HG03066 (cell line): ENCODE results near the gene UNC45B.
"Not testable (repeated sequence)": the region's sequence is repeated elsewhere in the genome, so short reads cannot be mapped to it uniquely, and the experiment has no call there.

Experiments
- ATAC-seq: cut with Tn5 transposase; IDR thresholded peaks from one replicate; pipeline ENCODE4 v1.9.1; 2021; ENCODE audit warnings: low read depth; ENCODE audit not compliant: unreplicated experiment

UNC45B gene

GRCh38 chr17:35147375-35147905, at the start of gene UNC45B:
TSS of gene UNC45B (plus strand) at chr17:35147817. CDS start at chr17:35148264, 447 bp downstream.
- ATAC-seq: no peak

GRCh38 chr17:35099908-35100307, 47.7 kb upstream of the UNC45B start:
- ATAC-seq: no peak

GRCh38 chr17:35101036-35101435, 46.6 kb upstream of the UNC45B start:
- no peak for ATAC-seq

GRCh38 chr17:35101725-35102124, 45.9 kb upstream of the UNC45B start:
- ATAC-seq: no peak

GRCh38 chr17:35103271-35103670, 44.3 kb upstream of the UNC45B start:
- no peak for ATAC-seq

- ATAC-seq: no peak
Observed at GRCh38 chr17:35104844-35105450, 42.7 kb upstream of the UNC45B start.

- ATAC-seq: not testable (repeated sequence)
Observed at GRCh38 chr17:35110791-35111190, 36.8 kb upstream of the UNC45B start.

GRCh38 chr17:35116845-35117244, 30.8 kb upstream of the UNC45B start:
- ATAC-seq: no peak

- ATAC-seq: no peak
Observed at GRCh38 chr17:35117984-35118383, 29.6 kb upstream of the UNC45B start.

- peak; percentile 75 for ATAC-seq
Observed at GRCh38 chr17:35119370-35120165, 28.0 kb upstream of the UNC45B start, which contains the start of gene RAD51D. TSS of gene RAD51D (minus strand) at chr17:35119860. CDS start at chr17:35119613, 247 bp downstream.

GRCh38 chr17:35121315-35121714, 26.3 kb upstream of the UNC45B start, which contains the start of gene FNDC8:
TSS of gene FNDC8 (plus strand) at chr17:35121615. CDS start at chr17:35121694, 79 bp downstream.
- no peak for ATAC-seq

GRCh38 chr17:35127751-35128514, 19.7 kb upstream of the UNC45B start:
- no peak for ATAC-seq

- ATAC-seq: no peak
Observed at GRCh38 chr17:35129154-35129972, 18.3 kb upstream of the UNC45B start.

- no peak for ATAC-seq
Observed at GRCh38 chr17:35129973-35130351, 17.7 kb upstream of the UNC45B start.

GRCh38 chr17:35130392-35130791, 17.2 kb upstream of the UNC45B start:
- ATAC-seq: no peak

- no peak for ATAC-seq
Observed at GRCh38 chr17:35132099-35132498, 15.5 kb upstream of the UNC45B start.

- no peak for ATAC-seq
Observed at GRCh38 chr17:35132816-35133550, 14.6 kb upstream of the UNC45B start.

- ATAC-seq: no peak
Observed at GRCh38 chr17:35135322-35135721, 12.3 kb upstream of the UNC45B start.

GRCh38 chr17:35138218-35138617, 9.4 kb upstream of the UNC45B start:
- ATAC-seq: no peak
